Measurements from ENCODE around the gene MORF4L1.

DNA sequence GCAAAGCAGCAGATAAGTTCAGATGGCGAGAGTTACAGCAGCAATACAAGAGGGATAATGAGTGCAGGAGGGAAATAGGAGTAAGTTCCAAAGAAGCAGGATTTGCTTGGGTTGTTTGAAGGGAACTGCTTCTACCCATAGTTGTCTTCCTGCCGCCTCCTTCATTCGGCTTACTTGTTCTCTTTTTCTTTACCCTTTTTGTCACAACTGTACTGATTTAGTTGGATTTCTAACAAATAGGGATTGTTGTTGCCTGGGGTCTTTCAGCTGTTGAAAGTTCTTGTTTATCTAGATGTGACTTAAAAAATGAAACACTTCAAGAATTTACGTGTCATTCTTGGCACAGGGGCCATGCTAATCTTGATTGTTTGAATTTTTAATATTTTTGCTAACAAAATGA is 25.9 kb downstream of the MORF4L1 start:
- TF ChIP-seq EZH2 (IDR thresholded peaks at IDR 0.05; ENCODE audit: low read length, unreplicated experiment): no peak
- TF ChIP-seq, protein P1, sequence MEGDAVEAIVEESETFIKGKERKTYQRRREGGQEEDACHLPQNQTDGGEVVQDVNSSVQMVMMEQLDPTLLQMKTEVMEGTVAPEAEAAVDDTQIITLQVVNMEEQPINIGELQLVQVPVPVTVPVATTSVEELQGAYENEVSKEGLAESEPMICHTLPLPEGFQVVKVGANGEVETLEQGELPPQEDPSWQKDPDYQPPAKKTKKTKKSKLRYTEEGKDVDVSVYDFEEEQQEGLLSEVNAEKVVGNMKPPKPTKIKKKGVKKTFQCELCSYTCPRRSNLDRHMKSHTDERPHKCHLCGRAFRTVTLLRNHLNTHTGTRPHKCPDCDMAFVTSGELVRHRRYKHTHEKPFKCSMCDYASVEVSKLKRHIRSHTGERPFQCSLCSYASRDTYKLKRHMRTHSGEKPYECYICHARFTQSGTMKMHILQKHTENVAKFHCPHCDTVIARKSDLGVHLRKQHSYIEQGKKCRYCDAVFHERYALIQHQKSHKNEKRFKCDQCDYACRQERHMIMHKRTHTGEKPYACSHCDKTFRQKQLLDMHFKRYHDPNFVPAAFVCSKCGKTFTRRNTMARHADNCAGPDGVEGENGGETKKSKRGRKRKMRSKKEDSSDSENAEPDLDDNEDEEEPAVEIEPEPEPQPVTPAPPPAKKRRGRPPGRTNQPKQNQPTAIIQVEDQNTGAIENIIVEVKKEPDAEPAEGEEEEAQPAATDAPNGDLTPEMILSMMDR (conservative IDR thresholded peaks at IDR 0.05; ENCODE audit: low read depth, low read length): no peak
- TF ChIP-seq EZH2phosphoT487 (IDR thresholded peaks at IDR 0.05; ENCODE audit: borderline replicate concordance, low read length): no peak
